HEK293 (cell line): ENCODE measurements around the gene PCAT6.

Source experiments
- CTCF ChIA-PET: fragments of 350-600 bp; formaldehyde crosslinking; extraction: SDS; loops from one replicate; lab custom pipeline; 2021; ENCODE audit warnings: antibody characterized with exemption; lab: Yijun Ruan, JAX
- POLR2A ChIA-PET: fragments of 300-600 bp; formaldehyde crosslinking; extraction: SDS; loops from one replicate; lab custom pipeline; 2020; ENCODE audit warnings: antibody characterized with exemption, inconsistent platforms; lab: Yijun Ruan, JAX
- H3K27ac ChIP-seq: fragments of 200-500 bp; sonication (Bioruptor generic); 2 replicates; pipeline ENCODE4 v1.5.1; 2014; ENCODE audit warnings: low read depth, low read length, control low read depth, inconsistent platforms; ENCODE audit errors: extremely low read depth
- H3K36me3 ChIP-seq, 2 experiments: fragments of 200-500 bp in 1 of 2; sonication (Bioruptor generic) in 1 of 2; 1 replicate in 1 of 2; 2 replicates in 1 of 2; pipeline ENCODE4 v1.5.1; 2014 to 2017; ENCODE audit warnings: inconsistent platforms in 2 of 2, low read length in 2 of 2; ENCODE audit not compliant: control insufficient read depth in 2 of 2, insufficient read depth in 1 of 2
- H3K4me1 ChIP-seq: fragments of 200-500 bp; sonication (Bioruptor generic); 2 replicates; pipeline ENCODE4 v1.5.1; 2014; ENCODE audit warnings: mild to moderate bottlenecking, low read length, inconsistent platforms; ENCODE audit not compliant: control insufficient read depth, insufficient read depth
- H3K4me3 ChIP-seq: 2 replicates; pipeline ENCODE4 v1.5.1; 2011; ENCODE audit warnings: low read depth, mild to moderate bottlenecking, control low read depth, low read length, moderate library complexity
- H3K9me3 ChIP-seq: fragments of 200-500 bp; sonication (Bioruptor generic); 2 replicates; pipeline ENCODE4 v1.5.1; 2014; ENCODE audit warnings: low read depth, low read length, inconsistent platforms; ENCODE audit not compliant: control insufficient read depth, insufficient read depth
- BCL11A ChIP-seq: fragments of 450-650 bp; formaldehyde crosslinking; IDR thresholded peaks from 2 replicates; pipeline ENCODE4 v1.5.1; 2016; ENCODE audit warnings: low read depth, missing biosample characterization, missing genetic modification characterization
- BCL11B ChIP-seq: fragments of 450-650 bp; formaldehyde crosslinking; IDR thresholded peaks from 2 replicates; pipeline ENCODE4 v1.5.1; 2016; ENCODE audit warnings: low read depth, missing biosample characterization, missing genetic modification characterization
- EGR2 ChIP-seq: fragments of 450-650 bp; formaldehyde crosslinking; IDR thresholded peaks from 2 replicates; pipeline ENCODE4 v1.5.1; 2016; ENCODE audit warnings: low read depth, missing biosample characterization, missing genetic modification characterization
- KLF1 ChIP-seq: fragments of 450-650 bp; formaldehyde crosslinking; IDR thresholded peaks from 2 replicates; pipeline ENCODE4 v1.5.1; 2016; ENCODE audit warnings: missing biosample characterization, missing genetic modification characterization
- KLF8 ChIP-seq: fragments of 450-650 bp; formaldehyde crosslinking; IDR thresholded peaks from 2 replicates; pipeline ENCODE4 v1.5.1; 2016; ENCODE audit warnings: missing biosample characterization, missing genetic modification characterization
- ZBTB17 ChIP-seq: fragments of 450-650 bp; formaldehyde crosslinking; IDR thresholded peaks from 2 replicates; pipeline ENCODE4 v1.5.1; 2016; ENCODE audit warnings: missing biosample characterization, missing genetic modification characterization
- ZEB2 ChIP-seq: fragments of 450-650 bp; formaldehyde crosslinking; IDR thresholded peaks from 2 replicates; pipeline ENCODE4 v1.5.1; 2016; ENCODE audit warnings: missing biosample characterization, missing genetic modification characterization
- ZNF132 ChIP-seq: fragments of 450-650 bp; formaldehyde crosslinking; IDR thresholded peaks from 2 replicates; pipeline ENCODE4 v1.5.1; 2017; ENCODE audit warnings: missing biosample characterization, missing genetic modification characterization, borderline replicate concordance
- ZNF140 ChIP-seq: fragments of 450-650 bp; formaldehyde crosslinking; IDR thresholded peaks from 2 replicates; pipeline ENCODE4 v1.5.1; 2016; ENCODE audit warnings: missing biosample characterization, missing genetic modification characterization
- ZNF335 ChIP-seq: fragments of 450-650 bp; formaldehyde crosslinking; conservative IDR thresholded peaks from 2 replicates; pipeline ENCODE4 v1.5.1; 2016; ENCODE audit warnings: missing biosample characterization, missing genetic modification characterization
- ZNF366 ChIP-seq: fragments of 450-650 bp; formaldehyde crosslinking; conservative IDR thresholded peaks from 2 replicates; pipeline ENCODE4 v1.5.1; 2016; ENCODE audit warnings: missing biosample characterization, missing genetic modification characterization
- ZNF600 ChIP-seq: fragments of 450-650 bp; formaldehyde crosslinking; IDR thresholded peaks from 2 replicates; pipeline ENCODE4 v1.5.1; 2016; ENCODE audit warnings: missing biosample characterization, missing genetic modification characterization
- ZNF792 ChIP-seq: fragments of 450-650 bp; formaldehyde crosslinking; IDR thresholded peaks from 2 replicates; pipeline ENCODE4 v1.5.1; 2016; ENCODE audit warnings: missing biosample characterization, missing genetic modification characterization
- ZSCAN23 ChIP-seq: fragments of 450-650 bp; formaldehyde crosslinking; IDR thresholded peaks from 2 replicates; pipeline ENCODE4 v1.5.1; 2016; ENCODE audit warnings: missing biosample characterization, missing genetic modification characterization
- ZXDB ChIP-seq: fragments of 450-650 bp; formaldehyde crosslinking; IDR thresholded peaks from 2 replicates; pipeline ENCODE4 v1.5.1; 2016; ENCODE audit warnings: missing biosample characterization, missing genetic modification characterization
- TF ChIP-seq, protein P1 (sequence below): fragments of 450-650 bp; IDR thresholded peaks from 2 replicates; pipeline ENCODE4 v1.5.1; 2018; ENCODE audit warnings: missing biosample characterization, missing genetic modification characterization
- TF ChIP-seq, protein P2 (sequence below): fragments of 450-650 bp; formaldehyde crosslinking; IDR thresholded peaks from 2 replicates; pipeline ENCODE4 v1.5.1; 2016; ENCODE audit warnings: missing biosample characterization, missing genetic modification characterization
- TF ChIP-seq, protein P3 (sequence below): fragments of 450-650 bp; formaldehyde crosslinking; IDR thresholded peaks from 2 replicates; pipeline ENCODE4 v1.5.1; 2016; ENCODE audit warnings: missing biosample characterization, missing genetic modification characterization
- TF ChIP-seq, protein P4 (sequence below): fragments of 450-650 bp; formaldehyde crosslinking; IDR thresholded peaks from 2 replicates; pipeline ENCODE4 v1.5.1; 2016; ENCODE audit warnings: missing biosample characterization, missing genetic modification characterization, borderline replicate concordance

The PCAT6 gene

DNA sequence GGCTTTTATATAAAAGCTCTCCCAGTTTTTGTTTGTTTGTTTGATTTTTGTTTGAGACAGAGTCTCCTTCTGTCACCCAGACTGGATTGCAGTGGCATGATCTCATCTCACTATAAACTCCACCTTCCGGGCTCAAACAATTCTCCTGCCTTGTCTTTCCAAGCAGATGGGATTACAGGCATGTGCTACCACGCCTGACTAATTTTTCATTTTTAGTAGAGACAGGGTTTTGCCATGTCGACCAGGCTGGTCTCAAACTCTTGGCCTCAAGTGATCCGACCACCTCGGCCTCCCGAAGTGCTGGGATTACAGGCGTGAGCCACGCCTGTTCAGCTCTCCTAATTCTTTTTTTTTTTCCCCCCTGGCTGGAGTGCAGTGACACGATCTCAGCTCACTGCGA lies 4.4 kb downstream of the PCAT6 start:
- H3K4me1 ChIP-seq: no peaks in the 10 kb centered on the region
- CTCF ChIA-PET: interaction anchor here (0.7 to 0.8 kb wide), 2 partner anchors 37 to 631 kb away, joined by 3 to 6 read pairs; no protein-coding TSS in a partner anchor
- TF ChIP-seq ZNF792 (peak; percentile 39; the same call in 1 of the 2 replicates), KLF8 (tag by site-specific recombination) (peak; percentile 20; the same call in 1 of the 2 replicates), KLF1 (no peak; the same call in 1 of the 2 replicates), ZNF366 (peak; percentile 62), ZBTB17 (tag by site-specific recombination) (peak; percentile 53; the same call in 1 of the 2 replicates), ZXDB (tag by site-specific recombination) (0 out of 2 replicates have a peak, but pooled peaks have one; percentile 17), ZNF140 (tag by site-specific recombination) (no peak), BCL11A (tag by site-specific recombination) (0 out of 2 replicates have a peak, but pooled peaks have one; percentile 11), ZSCAN23 (tag by site-specific recombination) (0 out of 2 replicates have a peak, but pooled peaks have one; percentile 9), ZEB2 (tag by site-specific recombination) (0 out of 2 replicates have a peak, but pooled peaks have one; percentile 16), ZNF600 (peak; percentile 21; the same call in 1 of the 2 replicates), BCL11B (tag by site-specific recombination) (peak; percentile 17; the same call in 1 of the 2 replicates), ZNF335 (peak; percentile 85), ZNF132 (tag by site-specific recombination) (no peak)
- TF ChIP-seq, protein P1, sequence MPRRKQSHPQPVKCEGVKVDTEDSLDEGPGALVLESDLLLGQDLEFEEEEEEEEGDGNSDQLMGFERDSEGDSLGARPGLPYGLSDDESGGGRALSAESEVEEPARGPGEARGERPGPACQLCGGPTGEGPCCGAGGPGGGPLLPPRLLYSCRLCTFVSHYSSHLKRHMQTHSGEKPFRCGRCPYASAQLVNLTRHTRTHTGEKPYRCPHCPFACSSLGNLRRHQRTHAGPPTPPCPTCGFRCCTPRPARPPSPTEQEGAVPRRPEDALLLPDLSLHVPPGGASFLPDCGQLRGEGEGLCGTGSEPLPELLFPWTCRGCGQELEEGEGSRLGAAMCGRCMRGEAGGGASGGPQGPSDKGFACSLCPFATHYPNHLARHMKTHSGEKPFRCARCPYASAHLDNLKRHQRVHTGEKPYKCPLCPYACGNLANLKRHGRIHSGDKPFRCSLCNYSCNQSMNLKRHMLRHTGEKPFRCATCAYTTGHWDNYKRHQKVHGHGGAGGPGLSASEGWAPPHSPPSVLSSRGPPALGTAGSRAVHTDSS (tag by site-specific recombination): no peak
- TF ChIP-seq, protein P2, sequence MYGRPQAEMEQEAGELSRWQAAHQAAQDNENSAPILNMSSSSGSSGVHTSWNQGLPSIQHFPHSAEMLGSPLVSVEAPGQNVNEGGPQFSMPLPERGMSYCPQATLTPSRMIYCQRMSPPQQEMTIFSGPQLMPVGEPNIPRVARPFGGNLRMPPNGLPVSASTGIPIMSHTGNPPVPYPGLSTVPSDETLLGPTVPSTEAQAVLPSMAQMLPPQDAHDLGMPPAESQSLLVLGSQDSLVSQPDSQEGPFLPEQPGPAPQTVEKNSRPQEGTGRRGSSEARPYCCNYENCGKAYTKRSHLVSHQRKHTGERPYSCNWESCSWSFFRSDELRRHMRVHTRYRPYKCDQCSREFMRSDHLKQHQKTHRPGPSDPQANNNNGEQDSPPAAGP: 0 out of 2 replicates have a peak, but pooled peaks have one; percentile 30
- TF ChIP-seq, protein P3, sequence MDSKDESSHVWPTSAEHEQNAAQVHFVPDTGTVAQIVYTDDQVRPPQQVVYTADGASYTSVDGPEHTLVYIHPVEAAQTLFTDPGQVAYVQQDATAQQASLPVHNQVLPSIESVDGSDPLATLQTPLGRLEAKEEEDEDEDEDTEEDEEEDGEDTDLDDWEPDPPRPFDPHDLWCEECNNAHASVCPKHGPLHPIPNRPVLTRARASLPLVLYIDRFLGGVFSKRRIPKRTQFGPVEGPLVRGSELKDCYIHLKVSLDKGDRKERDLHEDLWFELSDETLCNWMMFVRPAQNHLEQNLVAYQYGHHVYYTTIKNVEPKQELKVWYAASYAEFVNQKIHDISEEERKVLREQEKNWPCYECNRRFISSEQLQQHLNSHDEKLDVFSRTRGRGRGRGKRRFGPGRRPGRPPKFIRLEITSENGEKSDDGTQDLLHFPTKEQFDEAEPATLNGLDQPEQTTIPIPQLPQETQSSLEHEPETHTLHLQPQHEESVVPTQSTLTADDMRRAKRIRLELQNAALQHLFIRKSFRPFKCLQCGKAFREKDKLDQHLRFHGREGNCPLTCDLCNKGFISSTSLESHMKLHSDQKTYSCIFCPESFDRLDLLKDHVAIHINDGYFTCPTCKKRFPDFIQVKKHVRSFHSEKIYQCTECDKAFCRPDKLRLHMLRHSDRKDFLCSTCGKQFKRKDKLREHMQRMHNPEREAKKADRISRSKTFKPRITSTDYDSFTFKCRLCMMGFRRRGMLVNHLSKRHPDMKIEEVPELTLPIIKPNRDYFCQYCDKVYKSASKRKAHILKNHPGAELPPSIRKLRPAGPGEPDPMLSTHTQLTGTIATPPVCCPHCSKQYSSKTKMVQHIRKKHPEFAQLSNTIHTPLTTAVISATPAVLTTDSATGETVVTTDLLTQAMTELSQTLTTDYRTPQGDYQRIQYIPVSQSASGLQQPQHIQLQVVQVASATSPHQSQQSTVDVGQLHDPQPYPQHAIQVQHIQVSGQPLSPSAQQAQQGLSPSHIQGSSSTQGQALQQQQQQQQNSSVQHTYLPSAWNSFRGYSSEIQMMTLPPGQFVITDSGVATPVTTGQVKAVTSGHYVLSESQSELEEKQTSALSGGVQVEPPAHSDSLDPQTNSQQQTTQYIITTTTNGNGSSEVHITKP (tag by site-specific recombination): peak; percentile 89; the same call in 1 of the 2 replicates
- POLR2A ChIA-PET: interaction anchor here (1.1 kb wide), 1 partner anchor 73 kb away, joined by 3 read pairs; no protein-coding TSS in a partner anchor
- no peak overlapping the region for H3K4me3 ChIP-seq
- H3K27ac ChIP-seq: no peak overlapping the region
- no peaks in the 10 kb centered on the region for H3K36me3 ChIP-seq
- no peaks in the 10 kb centered on the region for H3K9me3 ChIP-seq

DNA sequence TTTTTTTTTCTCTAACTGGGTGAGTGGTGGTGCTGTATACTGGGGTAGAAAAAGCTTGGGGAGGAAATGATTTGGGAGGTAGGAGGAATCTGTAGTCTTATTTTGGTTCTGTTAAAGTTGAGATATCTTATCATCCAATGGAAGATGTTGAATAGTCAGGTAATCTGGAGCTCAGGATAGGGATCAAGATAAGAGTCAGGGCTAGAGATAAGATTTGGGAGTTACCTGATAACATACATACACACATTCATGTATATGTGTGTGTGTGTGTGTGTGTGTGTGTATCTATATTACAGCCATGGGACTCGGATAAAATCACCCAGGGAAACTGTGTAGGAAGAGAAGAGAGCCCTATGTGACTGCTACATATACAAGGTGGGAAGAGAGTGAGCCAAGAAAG lies 8.1 kb downstream of the PCAT6 start:
- POLR2A ChIA-PET: interaction anchor here (0.8 kb wide), 1 partner anchor 25 kb away, joined by 4 read pairs; no protein-coding TSS in a partner anchor

More for the DNA sequence above, 8.1 kb downstream of the PCAT6 start:
- Histone ChIP-seq H3K36me3 (no peaks in the 10 kb centered on the region), H3K9me3 (no peaks in the 10 kb centered on the region), H3K4me3 (no peak overlapping the region), H3K27ac (no peak overlapping the region), H3K4me1 (no peaks in the 10 kb centered on the region)
- TF ChIP-seq EGR2 (tag by site-specific recombination): 0 out of 2 replicates have a peak, but pooled peaks have one; percentile 8
- TF ChIP-seq, protein P4, sequence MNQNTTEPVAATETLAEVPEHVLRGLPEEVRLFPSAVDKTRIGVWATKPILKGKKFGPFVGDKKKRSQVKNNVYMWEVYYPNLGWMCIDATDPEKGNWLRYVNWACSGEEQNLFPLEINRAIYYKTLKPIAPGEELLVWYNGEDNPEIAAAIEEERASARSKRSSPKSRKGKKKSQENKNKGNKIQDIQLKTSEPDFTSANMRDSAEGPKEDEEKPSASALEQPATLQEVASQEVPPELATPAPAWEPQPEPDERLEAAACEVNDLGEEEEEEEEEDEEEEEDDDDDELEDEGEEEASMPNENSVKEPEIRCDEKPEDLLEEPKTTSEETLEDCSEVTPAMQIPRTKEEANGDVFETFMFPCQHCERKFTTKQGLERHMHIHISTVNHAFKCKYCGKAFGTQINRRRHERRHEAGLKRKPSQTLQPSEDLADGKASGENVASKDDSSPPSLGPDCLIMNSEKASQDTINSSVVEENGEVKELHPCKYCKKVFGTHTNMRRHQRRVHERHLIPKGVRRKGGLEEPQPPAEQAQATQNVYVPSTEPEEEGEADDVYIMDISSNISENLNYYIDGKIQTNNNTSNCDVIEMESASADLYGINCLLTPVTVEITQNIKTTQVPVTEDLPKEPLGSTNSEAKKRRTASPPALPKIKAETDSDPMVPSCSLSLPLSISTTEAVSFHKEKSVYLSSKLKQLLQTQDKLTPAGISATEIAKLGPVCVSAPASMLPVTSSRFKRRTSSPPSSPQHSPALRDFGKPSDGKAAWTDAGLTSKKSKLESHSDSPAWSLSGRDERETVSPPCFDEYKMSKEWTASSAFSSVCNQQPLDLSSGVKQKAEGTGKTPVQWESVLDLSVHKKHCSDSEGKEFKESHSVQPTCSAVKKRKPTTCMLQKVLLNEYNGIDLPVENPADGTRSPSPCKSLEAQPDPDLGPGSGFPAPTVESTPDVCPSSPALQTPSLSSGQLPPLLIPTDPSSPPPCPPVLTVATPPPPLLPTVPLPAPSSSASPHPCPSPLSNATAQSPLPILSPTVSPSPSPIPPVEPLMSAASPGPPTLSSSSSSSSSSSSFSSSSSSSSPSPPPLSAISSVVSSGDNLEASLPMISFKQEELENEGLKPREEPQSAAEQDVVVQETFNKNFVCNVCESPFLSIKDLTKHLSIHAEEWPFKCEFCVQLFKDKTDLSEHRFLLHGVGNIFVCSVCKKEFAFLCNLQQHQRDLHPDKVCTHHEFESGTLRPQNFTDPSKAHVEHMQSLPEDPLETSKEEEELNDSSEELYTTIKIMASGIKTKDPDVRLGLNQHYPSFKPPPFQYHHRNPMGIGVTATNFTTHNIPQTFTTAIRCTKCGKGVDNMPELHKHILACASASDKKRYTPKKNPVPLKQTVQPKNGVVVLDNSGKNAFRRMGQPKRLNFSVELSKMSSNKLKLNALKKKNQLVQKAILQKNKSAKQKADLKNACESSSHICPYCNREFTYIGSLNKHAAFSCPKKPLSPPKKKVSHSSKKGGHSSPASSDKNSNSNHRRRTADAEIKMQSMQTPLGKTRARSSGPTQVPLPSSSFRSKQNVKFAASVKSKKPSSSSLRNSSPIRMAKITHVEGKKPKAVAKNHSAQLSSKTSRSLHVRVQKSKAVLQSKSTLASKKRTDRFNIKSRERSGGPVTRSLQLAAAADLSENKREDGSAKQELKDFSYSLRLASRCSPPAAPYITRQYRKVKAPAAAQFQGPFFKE: no peak
- CTCF ChIA-PET: interaction anchor here (0.7 kb wide), 1 partner anchor 178 kb away, joined by 3 read pairs; no protein-coding TSS in a partner anchor
